ENCODE results near the gene MICALL1.

MICALL1 gene

DNA sequence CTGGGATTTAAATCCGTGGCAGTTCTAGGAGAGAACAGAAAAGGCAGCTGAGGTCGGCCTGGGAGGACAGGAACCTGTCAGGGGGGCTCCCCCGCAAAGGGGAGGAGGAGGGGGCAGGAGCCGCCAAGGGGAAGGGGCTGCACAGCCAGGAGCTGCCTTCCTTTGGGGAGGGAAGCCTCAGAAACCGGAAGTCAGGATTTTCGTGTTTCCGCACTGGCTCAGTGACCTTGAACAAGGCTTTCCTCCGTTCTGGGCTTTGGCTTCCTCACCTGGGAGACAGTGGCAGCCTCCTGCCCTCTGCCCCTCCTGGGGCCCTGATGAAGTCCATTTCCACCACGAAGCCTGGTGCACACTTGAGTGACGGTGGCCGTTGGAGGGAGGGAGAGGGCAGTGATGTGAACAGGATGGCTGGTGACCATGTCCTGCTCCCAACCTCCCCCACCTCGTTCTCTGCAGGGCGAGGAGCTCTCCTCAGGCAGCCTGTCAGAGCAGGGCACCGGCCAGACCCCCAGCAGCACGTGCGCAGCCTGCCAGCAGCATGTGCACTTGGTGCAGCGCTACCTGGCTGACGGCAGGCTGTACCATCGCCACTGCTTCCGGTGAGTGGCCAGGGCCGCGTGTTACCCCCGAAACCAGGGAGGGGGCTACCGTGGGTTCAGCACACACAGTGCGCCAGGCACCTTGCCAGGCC, 12.6 kb downstream of the MICALL1 start:
- Histone ChIP-seq H3K27me3 (replicated peaks; ENCODE audit: control insufficient read depth, insufficient read depth, low read length, poor library complexity, severe bottlenecking) (no peaks in the 10 kb centered on the region), H3K9me3 (ENCODE audit: control insufficient read depth, low read length) (no peaks in the 10 kb centered on the region), H3K27ac (ENCODE audit: insufficient read depth, low read length, poor library complexity, severe bottlenecking) (no peak overlapping the region), H3K36me3 (ENCODE audit: control insufficient read depth, insufficient read depth, low read length) (peaks cover 25% of the 10 kb centered on the region), H3K4me1 (ENCODE audit: control insufficient read depth, insufficient read depth, low read length, poor library complexity, severe bottlenecking) (no peaks in the 10 kb centered on the region), H3K4me3 (ENCODE audit: insufficient read depth, low read depth, low read length, poor library complexity, severe bottlenecking) (no peak overlapping the region)
- DNase-seq, result no peak

DNA sequence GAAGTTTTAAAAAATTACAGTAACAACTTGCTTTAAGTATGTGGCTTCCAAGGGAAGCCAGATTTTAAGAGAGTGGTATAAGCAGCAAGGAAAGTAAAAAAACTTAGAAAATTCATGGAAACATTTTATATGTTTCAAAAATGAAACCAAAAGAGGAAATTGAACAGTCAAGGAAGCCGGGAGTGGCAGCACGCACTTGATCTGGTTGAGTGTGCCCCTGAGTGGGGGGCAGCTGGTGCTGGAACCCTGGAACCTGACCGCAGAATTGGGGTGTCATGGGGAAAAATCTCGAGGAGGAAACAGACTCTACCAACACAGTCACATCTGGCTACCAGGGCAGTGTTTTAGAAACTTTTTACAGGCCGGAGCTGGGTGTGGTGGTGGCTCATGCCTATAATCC, 14.0 kb downstream of the MICALL1 start:
- Histone ChIP-seq H3K36me3 (ENCODE audit: control insufficient read depth, insufficient read depth, low read length) (peaks cover 25% of the 10 kb centered on the region), H3K27ac (ENCODE audit: insufficient read depth, low read length, poor library complexity, severe bottlenecking) (no peak overlapping the region), H3K4me1 (ENCODE audit: control insufficient read depth, insufficient read depth, low read length, poor library complexity, severe bottlenecking) (no peaks in the 10 kb centered on the region), H3K9me3 (ENCODE audit: control insufficient read depth, low read length) (no peaks in the 10 kb centered on the region), H3K4me3 (ENCODE audit: insufficient read depth, low read depth, low read length, poor library complexity, severe bottlenecking) (no peak overlapping the region), H3K27me3 (replicated peaks; ENCODE audit: control insufficient read depth, insufficient read depth, low read length, poor library complexity, severe bottlenecking) (no peaks in the 10 kb centered on the region)
- no peak for DNase-seq

DNA sequence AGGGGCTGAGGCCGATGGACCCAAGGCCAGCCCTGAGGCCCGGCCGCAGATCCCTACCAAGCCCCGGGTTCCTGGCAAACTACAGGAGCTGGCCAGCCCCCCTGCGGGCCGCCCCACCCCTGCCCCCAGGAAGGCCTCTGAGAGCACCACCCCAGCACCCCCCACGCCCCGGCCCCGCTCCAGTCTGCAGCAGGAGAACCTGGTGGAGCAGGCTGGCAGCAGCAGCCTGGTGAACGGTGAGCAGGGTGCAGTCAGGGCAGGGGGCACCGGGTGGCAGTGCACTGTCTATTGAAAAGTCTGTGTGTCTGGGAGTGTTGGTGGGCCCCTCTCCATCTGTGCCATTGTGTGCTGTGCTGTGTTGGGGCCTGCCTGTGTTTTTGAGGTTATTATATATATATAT, 16.1 kb downstream of the MICALL1 start:
- no peaks in the 10 kb centered on the region for H3K9me3 ChIP-seq (ENCODE audit: control insufficient read depth, low read length)
- no peak overlapping the region for H3K4me3 ChIP-seq (ENCODE audit: insufficient read depth, low read depth, low read length, poor library complexity, severe bottlenecking)
- DNase-seq, result no peak
- H3K4me1 ChIP-seq (ENCODE audit: control insufficient read depth, insufficient read depth, low read length, poor library complexity, severe bottlenecking), result no peaks in the 10 kb centered on the region
- peaks cover 37% of the 10 kb centered on the region for H3K36me3 ChIP-seq (ENCODE audit: control insufficient read depth, insufficient read depth, low read length)
- no peaks in the 10 kb centered on the region for H3K27me3 ChIP-seq (replicated peaks; ENCODE audit: control insufficient read depth, insufficient read depth, low read length, poor library complexity, severe bottlenecking)
- no peak overlapping the region for H3K27ac ChIP-seq (ENCODE audit: insufficient read depth, low read length, poor library complexity, severe bottlenecking)

DNA sequence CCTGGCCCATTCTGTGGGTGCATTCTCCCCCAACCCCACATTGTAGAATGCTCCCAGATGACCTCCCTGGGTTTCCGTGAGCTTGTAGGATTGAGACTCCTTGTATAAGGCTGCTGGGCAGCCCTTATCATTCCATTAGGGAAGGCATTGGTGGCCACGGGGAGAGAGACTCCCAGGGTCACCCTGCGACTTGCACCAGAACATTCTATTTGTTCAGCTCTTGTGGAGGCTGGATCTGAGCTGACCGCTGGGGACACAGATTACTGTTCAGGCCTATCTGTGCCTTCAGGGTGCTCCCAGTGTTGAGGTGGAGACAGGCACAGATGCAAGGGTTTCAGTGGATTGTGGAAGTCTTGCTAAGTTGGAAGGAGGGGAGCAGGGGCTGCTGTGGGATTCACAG, 17.8 kb downstream of the MICALL1 start:
- Histone ChIP-seq H3K4me3 (ENCODE audit: insufficient read depth, low read depth, low read length, poor library complexity, severe bottlenecking) (no peak overlapping the region), H3K4me1 (ENCODE audit: control insufficient read depth, insufficient read depth, low read length, poor library complexity, severe bottlenecking) (no peaks in the 10 kb centered on the region), H3K36me3 (ENCODE audit: control insufficient read depth, insufficient read depth, low read length) (peaks cover 31% of the 10 kb centered on the region), H3K9me3 (ENCODE audit: control insufficient read depth, low read length) (no peaks in the 10 kb centered on the region), H3K27me3 (replicated peaks; ENCODE audit: control insufficient read depth, insufficient read depth, low read length, poor library complexity, severe bottlenecking) (no peaks in the 10 kb centered on the region), H3K27ac (ENCODE audit: insufficient read depth, low read length, poor library complexity, severe bottlenecking) (no peak overlapping the region)
- DNase-seq, result no peak

DNA sequence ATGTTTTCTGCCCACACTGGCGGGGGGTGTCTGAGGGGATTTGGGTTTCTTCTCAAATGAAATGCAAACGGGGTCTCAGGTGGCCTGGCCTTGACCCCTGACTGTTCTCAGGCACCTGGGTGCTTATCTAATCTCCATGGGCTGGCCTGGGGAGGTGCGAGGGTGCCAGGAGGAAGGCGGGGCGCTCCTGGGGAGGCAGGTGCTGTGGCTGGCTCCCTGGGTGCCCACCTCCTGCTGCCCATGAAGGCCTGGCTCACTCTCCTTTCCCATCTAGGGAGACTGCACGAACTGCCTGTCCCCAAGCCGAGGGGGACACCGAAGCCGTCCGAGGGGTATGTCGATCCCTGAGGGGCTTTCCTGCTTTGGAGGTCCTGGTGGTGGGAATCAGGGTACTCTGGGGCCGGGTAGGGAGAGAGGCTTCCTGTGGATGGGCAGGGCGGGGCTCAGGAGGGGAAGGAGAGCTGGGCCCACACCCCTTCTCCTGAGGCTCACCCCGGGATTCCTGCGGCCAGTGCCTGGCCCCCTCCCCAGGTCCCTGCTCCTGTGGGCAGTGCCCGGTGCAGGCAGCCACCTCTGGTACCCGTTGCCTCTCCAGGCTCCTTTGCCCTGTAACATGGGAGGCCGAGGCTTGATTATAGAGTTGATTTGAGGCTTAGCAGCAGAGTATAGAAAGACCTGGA, 18.4 kb downstream of the MICALL1 start:
- Histone ChIP-seq H3K36me3 (ENCODE audit: control insufficient read depth, insufficient read depth, low read length) (peaks cover 30% of the 10 kb centered on the region), H3K4me1 (ENCODE audit: control insufficient read depth, insufficient read depth, low read length, poor library complexity, severe bottlenecking) (no peaks in the 10 kb centered on the region), H3K4me3 (ENCODE audit: insufficient read depth, low read depth, low read length, poor library complexity, severe bottlenecking) (no peak overlapping the region), H3K27me3 (replicated peaks; ENCODE audit: control insufficient read depth, insufficient read depth, low read length, poor library complexity, severe bottlenecking) (no peaks in the 10 kb centered on the region), H3K27ac (ENCODE audit: insufficient read depth, low read length, poor library complexity, severe bottlenecking) (no peak overlapping the region), H3K9me3 (ENCODE audit: control insufficient read depth, low read length) (no peaks in the 10 kb centered on the region)
- no peak for DNase-seq

DNA sequence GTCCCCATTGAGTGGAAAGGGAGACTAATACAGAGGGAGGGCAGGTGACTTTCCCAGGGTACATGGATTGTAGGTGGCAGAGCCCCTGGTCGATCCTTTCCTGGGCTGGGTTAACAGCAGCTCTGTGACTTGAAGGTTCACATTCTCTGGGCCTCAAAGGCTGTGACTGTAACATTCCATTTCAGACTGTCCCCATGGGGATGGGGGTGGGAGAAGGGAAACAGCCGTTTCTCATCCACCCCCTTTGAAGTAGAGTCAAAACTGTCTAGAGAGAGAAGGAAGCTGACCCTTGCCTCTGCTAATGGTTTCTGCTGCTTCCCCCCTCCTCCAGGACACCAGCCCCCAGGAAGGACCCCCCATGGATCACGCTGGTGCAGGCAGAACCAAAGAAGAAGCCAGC, 19.2 kb downstream of the MICALL1 start:
- H3K4me3 ChIP-seq (ENCODE audit: insufficient read depth, low read depth, low read length, poor library complexity, severe bottlenecking), result no peak overlapping the region
- no peak overlapping the region for H3K27ac ChIP-seq (ENCODE audit: insufficient read depth, low read length, poor library complexity, severe bottlenecking)
- no peaks in the 10 kb centered on the region for H3K4me1 ChIP-seq (ENCODE audit: control insufficient read depth, insufficient read depth, low read length, poor library complexity, severe bottlenecking)
- H3K9me3 ChIP-seq (ENCODE audit: control insufficient read depth, low read length), result no peaks in the 10 kb centered on the region
- H3K27me3 ChIP-seq (replicated peaks; ENCODE audit: control insufficient read depth, insufficient read depth, low read length, poor library complexity, severe bottlenecking), result no peaks in the 10 kb centered on the region
- no peak for DNase-seq
- peaks cover 33% of the 10 kb centered on the region for H3K36me3 ChIP-seq (ENCODE audit: control insufficient read depth, insufficient read depth, low read length)

DNA sequence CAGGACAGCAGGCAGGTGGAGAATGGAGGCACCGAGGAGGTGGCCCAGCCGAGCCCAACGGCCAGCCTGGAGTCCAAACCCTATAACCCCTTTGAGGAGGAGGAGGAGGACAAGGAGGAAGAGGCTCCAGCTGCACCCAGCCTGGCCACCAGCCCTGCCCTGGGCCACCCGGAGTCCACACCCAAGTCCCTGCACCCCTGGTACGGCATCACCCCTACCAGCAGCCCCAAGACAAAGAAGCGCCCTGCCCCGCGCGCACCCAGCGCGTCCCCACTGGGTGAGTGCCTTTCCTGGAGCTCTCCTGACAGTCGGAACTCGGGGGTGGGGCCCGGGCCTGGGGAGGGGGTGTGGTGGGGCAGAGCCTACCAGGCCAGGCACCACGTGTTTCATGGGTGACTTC, 19.7 kb downstream of the MICALL1 start:
- no peak overlapping the region for H3K27ac ChIP-seq (ENCODE audit: insufficient read depth, low read length, poor library complexity, severe bottlenecking)
- no peaks in the 10 kb centered on the region for H3K9me3 ChIP-seq (ENCODE audit: control insufficient read depth, low read length)
- H3K36me3 ChIP-seq (ENCODE audit: control insufficient read depth, insufficient read depth, low read length), result peaks cover 33% of the 10 kb centered on the region
- no peak for DNase-seq
- H3K27me3 ChIP-seq (replicated peaks; ENCODE audit: control insufficient read depth, insufficient read depth, low read length, poor library complexity, severe bottlenecking), result no peaks in the 10 kb centered on the region
- H3K4me1 ChIP-seq (ENCODE audit: control insufficient read depth, insufficient read depth, low read length, poor library complexity, severe bottlenecking), result no peaks in the 10 kb centered on the region
- H3K4me3 ChIP-seq (ENCODE audit: insufficient read depth, low read depth, low read length, poor library complexity, severe bottlenecking), result no peak overlapping the region

DNA sequence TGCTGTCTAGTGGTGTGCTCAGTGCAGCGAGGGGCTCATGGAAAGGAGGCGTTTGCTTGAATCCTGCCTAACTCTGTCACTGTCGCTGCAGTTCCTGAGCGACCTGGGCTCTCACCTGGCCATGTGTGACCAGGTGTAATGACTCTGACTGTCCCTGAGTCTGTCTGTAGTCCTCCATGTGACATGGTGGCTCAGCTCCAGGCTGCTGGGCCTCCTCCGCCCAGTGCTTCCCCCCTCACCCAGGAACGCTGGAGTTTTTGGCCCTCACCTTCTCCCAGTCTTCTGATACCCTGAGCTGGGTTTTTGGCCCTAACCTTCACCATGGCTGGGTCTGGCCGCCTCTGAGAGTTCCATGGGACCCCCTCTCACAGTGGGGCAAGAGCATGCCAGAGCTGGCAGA, 20.3 kb downstream of the MICALL1 start:
- Histone ChIP-seq H3K27ac (ENCODE audit: insufficient read depth, low read length, poor library complexity, severe bottlenecking) (no peak overlapping the region), H3K27me3 (replicated peaks; ENCODE audit: control insufficient read depth, insufficient read depth, low read length, poor library complexity, severe bottlenecking) (no peaks in the 10 kb centered on the region), H3K36me3 (ENCODE audit: control insufficient read depth, insufficient read depth, low read length) (peaks cover 33% of the 10 kb centered on the region), H3K4me3 (ENCODE audit: insufficient read depth, low read depth, low read length, poor library complexity, severe bottlenecking) (no peak overlapping the region), H3K9me3 (ENCODE audit: control insufficient read depth, low read length) (no peaks in the 10 kb centered on the region), H3K4me1 (ENCODE audit: control insufficient read depth, insufficient read depth, low read length, poor library complexity, severe bottlenecking) (no peaks in the 10 kb centered on the region)
- no peak for DNase-seq

DNA sequence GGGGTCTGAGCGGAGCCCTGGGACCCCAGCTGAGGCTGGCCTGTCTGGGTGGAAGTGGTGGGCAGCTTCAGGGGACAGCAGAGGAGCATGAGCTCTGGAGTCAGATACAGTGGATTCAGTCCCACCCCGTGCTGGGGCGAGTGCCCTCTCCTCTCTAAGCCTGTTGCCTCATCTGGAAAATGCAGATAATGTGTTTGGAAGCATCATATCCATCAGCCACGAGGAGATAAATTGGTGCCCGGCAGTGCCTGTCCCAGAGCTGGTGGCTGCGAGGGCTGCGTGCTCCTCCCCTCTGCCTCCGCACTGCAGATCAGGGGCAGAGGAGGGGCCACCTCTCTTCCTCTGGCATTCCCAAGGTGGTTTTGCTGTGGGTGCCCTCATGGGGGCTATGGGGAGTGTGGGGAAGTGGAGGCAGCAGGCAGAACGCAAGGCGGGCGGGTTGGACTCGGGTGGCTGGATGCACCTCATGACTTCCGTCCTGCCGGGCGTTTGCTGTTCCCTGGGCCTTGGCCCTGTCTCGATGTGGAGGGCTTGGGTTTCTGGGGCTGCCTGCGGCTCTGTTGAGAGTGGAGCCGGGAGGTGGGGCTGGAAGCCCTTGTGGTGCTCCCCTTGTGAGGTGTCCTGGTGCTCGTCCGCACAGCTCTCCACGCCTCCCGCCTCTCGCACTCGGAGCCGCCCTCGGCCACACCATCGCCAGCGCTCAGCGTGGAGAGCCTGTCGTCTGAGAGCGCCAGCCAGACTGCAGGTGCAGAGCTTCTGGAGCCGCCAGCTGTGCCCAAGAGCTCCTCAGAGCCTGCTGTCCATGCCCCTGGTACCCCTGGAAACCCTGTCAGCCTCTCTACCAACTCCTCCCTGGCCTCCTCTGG, 20.9 kb downstream of the MICALL1 start:
- Histone ChIP-seq H3K27ac (ENCODE audit: insufficient read depth, low read length, poor library complexity, severe bottlenecking) (no peak overlapping the region), H3K36me3 (ENCODE audit: control insufficient read depth, insufficient read depth, low read length) (peaks cover 37% of the 10 kb centered on the region), H3K4me3 (ENCODE audit: insufficient read depth, low read depth, low read length, poor library complexity, severe bottlenecking) (no peak overlapping the region), H3K9me3 (ENCODE audit: control insufficient read depth, low read length) (no peaks in the 10 kb centered on the region), H3K4me1 (ENCODE audit: control insufficient read depth, insufficient read depth, low read length, poor library complexity, severe bottlenecking) (no peaks in the 10 kb centered on the region), H3K27me3 (replicated peaks; ENCODE audit: control insufficient read depth, insufficient read depth, low read length, poor library complexity, severe bottlenecking) (no peaks in the 10 kb centered on the region)
- DNase-seq, result no peak

DNA sequence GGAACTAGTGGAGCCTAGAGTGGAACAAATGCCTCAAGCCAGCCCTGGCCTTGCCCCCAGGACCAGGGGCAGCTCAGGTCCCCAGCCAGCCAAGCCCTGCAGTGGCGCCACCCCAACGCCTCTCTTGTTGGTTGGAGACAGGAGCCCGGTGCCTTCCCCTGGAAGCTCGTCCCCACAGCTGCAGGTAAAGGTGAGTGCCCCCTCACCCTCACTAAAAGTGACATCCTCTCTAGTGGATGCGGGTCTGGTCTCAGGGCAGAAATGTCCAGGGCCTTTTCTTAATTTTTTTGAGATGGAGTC, 21.5 kb downstream of the MICALL1 start:
- no peak for DNase-seq
- Histone ChIP-seq H3K36me3 (ENCODE audit: control insufficient read depth, insufficient read depth, low read length) (peaks cover 42% of the 10 kb centered on the region), H3K9me3 (ENCODE audit: control insufficient read depth, low read length) (no peaks in the 10 kb centered on the region), H3K27me3 (replicated peaks; ENCODE audit: control insufficient read depth, insufficient read depth, low read length, poor library complexity, severe bottlenecking) (no peaks in the 10 kb centered on the region), H3K4me1 (ENCODE audit: control insufficient read depth, insufficient read depth, low read length, poor library complexity, severe bottlenecking) (no peaks in the 10 kb centered on the region), H3K4me3 (ENCODE audit: insufficient read depth, low read depth, low read length, poor library complexity, severe bottlenecking) (no peak overlapping the region), H3K27ac (ENCODE audit: insufficient read depth, low read length, poor library complexity, severe bottlenecking) (no peak overlapping the region)

All from effector memory CD4-positive, alpha-beta T cell (primary cell).